SIG-M5 (cell line): ENCODE measurements around the gene ATL2.

Experiments used
- DNase-seq: peaks from one replicate; lab custom pipeline; 2025; lab: John Stamatoyannopoulos, UW

ATL2 gene

GRCh38 chr2:38248707-38249106, 128.4 kb downstream of the ATL2 start:
- no peak for DNase-seq

- no peak for DNase-seq
These were observed 128.8 kb downstream of the ATL2 start for GRCh38 chr2:38248255-38248654.

GRCh38 chr2:38246105-38246504, 131.0 kb downstream of the ATL2 start:
- no peak for DNase-seq

- DNase-seq: no peak
These were observed 131.9 kb downstream of the ATL2 start for GRCh38 chr2:38245114-38245641.

- no peak for DNase-seq
These were observed 132.8 kb downstream of the ATL2 start for GRCh38 chr2:38244301-38244700.
